Kidney (tissue), 14 donors: ENCODE measurements around the gene TPRG1. TPM values are rescaled to one million over a fixed set of nuclear protein-coding genes. Genes with fewer than 3 reads are reported as not detected.

Source experiments
- DNase-seq, 5 donors: peaks; one replicate each; pipeline ENCODE4 v3.0.0-alpha.2; 2013 to 2020
- FAIRE-seq: peaks from 2 replicates; lab custom pipeline; 2012; peaks lifted over from hg19 to GRCh38; lab: Jason Lieb, UNC
- H3K27ac ChIP-seq, 2 donors: one replicate each; pipeline ENCODE4 v1.7.0; 2013; ENCODE audit warnings: low read depth in 2 of 2, low read length in 2 of 2, inconsistent platforms in 1 of 2
- H3K27me3 ChIP-seq: one replicate; pipeline ENCODE4 v1.7.1; 2013; ENCODE audit warnings: low read length, inconsistent platforms; ENCODE audit not compliant: control insufficient read depth, insufficient read depth
- H3K36me3 ChIP-seq, 3 donors: one replicate each; pipeline versions ENCODE4 v1.7.0 to v1.7.1; 2013; ENCODE audit warnings: low read length in 3 of 3, control low read depth in 1 of 3, inconsistent platforms in 1 of 3; ENCODE audit not compliant: insufficient read depth in 3 of 3, control insufficient read depth in 2 of 3
- H3K4me1 ChIP-seq, 3 donors: one replicate each; pipeline versions ENCODE4 v1.7.0 to v1.7.1; 2013; ENCODE audit warnings: low read length in 3 of 3, inconsistent platforms in 1 of 3, low read depth in 1 of 3; ENCODE audit not compliant: control insufficient read depth in 2 of 3, insufficient read depth in 2 of 3
- H3K4me3 ChIP-seq, 3 donors: one replicate each; pipeline versions ENCODE4 v1.7.0 to v1.8.1; 2013; ENCODE audit warnings: low read length in 3 of 3, control low read depth in 1 of 3, inconsistent platforms in 1 of 3
- H3K9ac ChIP-seq, 3 donors: one replicate each; pipeline versions ENCODE4 v1.7.0 to v1.7.1; 2013; ENCODE audit warnings: low read length in 3 of 3, control low read depth in 1 of 3, inconsistent platforms in 1 of 3
- H3K9me3 ChIP-seq, 3 donors: one replicate each; pipeline versions ENCODE4 v1.7.0 to v1.7.1; 2013; ENCODE audit warnings: low read length in 3 of 3, control low read depth in 1 of 3, inconsistent platforms in 1 of 3; ENCODE audit not compliant: control insufficient read depth in 2 of 3, insufficient read depth in 1 of 3
- CTCF ChIP-seq: IDR thresholded peaks from 3 replicates; pipeline ENCODE4 v1.5.1; 2012; ENCODE audit warnings: mild to moderate bottlenecking, moderate library complexity, borderline replicate concordance; ENCODE audit not compliant: insufficient read depth; ENCODE audit errors: extremely low read depth
- intact Hi-C: fragments of 100-400 bp; cut with DNase I; formaldehyde crosslinking; loops from one replicate; pipeline ENCODE4 v1.11.1; 2022
- polyA plus RNA-seq: library from polyadenylated mRNA; stranded (reverse); fragments of 350-450 nt; fragmentation: Illumina TruSeq; extraction: RNeasy Lipid Tissue Mini Kit (QIAGEN cat#74804); gene quantifications from one replicate; pipeline ENCODE4 v1.2.3, GENCODE V29; 2014; ENCODE audit warnings: low read depth, low replicate concordance; ENCODE audit not compliant: insufficient read depth
- total RNA-seq: library from RNA; stranded (reverse); fragmentation: NEBNext Ultra II Directional; extraction: Animal tissue kit (Norgen Biotek cat#: 25700); gene quantifications from one replicate; pipeline ENCODE4 v1.2.1, GENCODE V29; 2021
- donor health status: control.
- donor health status: control.
- donor health status: control.
- donor health status: control.
- donor health status: control.
- donor health status: DM: yes; HTN: yes; CAD: no.
- donor health status: Normal renal cell carcinoma (clear cell type).

Gene TPRG1
- total and polyA plus RNA-seq, 2 donors from 2014 or later, result 0.37 to 2.7 TPM

DNA sequence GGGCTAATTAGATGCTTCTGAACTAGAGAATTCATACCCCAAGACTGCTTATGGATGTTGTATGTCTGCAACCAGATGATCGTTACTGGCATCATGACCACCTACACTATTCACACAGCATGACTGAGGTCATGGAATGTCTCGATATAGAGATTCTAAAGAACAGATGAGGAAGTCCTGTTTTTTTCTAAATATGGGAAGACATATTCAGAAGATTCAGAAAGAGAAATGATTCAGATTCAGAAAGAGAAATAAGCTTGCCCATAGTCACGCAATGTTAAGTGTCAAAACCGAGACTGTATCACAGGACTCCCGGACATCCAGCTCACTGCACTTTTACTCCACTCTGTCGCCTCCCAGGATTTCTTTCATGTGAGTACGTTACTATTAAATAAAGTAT, 136.2 kb downstream of the TPRG1 start:
- intact Hi-C loops, result no loop called here
- H3K4me1 ChIP-seq, result no peaks in the 10 kb centered on the region

GRCh38 chr3:189308608-189309007, 136.8 kb downstream of the TPRG1 start:
- no peak for TF ChIP-seq CTCF
- no peaks in the 10 kb centered on the region for H3K36me3 ChIP-seq
- intact Hi-C loops, result no loop called here

More for the DNA sequence above, 136.2 kb downstream of the TPRG1 start:
- FAIRE-seq, result no peak
- Histone ChIP-seq H3K9me3 (no peaks in the 10 kb centered on the region), H3K27ac (no peak overlapping the region), H3K36me3 (no peaks in the 10 kb centered on the region), H3K9ac (no peak overlapping the region), H3K4me3 (no peak overlapping the region), H3K27me3 (no peaks in the 10 kb centered on the region)
- TF ChIP-seq CTCF, result no peak
- DNase-seq, result no peak

GRCh38 chr3:189309400-189309975, 137.7 kb downstream of the TPRG1 start:
- Histone ChIP-seq H3K4me3 (no peak overlapping the region), H3K4me1 (no peaks in the 10 kb centered on the region), H3K36me3 (no peaks in the 10 kb centered on the region), H3K9me3 (no peaks in the 10 kb centered on the region), H3K27me3 (no peaks in the 10 kb centered on the region), H3K27ac (no peak overlapping the region), H3K9ac (no peak overlapping the region)
- no peak for TF ChIP-seq CTCF
- intact Hi-C loops, result no loop called here
- DNase-seq (no peak), FAIRE-seq (no peak)

More at GRCh38 chr3:189308608-189309007, 136.8 kb downstream of the TPRG1 start:
- Histone ChIP-seq H3K4me1 (no peaks in the 10 kb centered on the region), H3K4me3 (no peak overlapping the region), H3K27ac (no peak overlapping the region), H3K27me3 (no peaks in the 10 kb centered on the region), H3K9me3 (no peaks in the 10 kb centered on the region), H3K9ac (no peak overlapping the region)
- FAIRE-seq, result no peak
- no peak for DNase-seq

GRCh38 chr3:189311521-189311920, 139.8 kb downstream of the TPRG1 start:
- Histone ChIP-seq H3K9ac (no peak overlapping the region), H3K4me1 (no peaks in the 10 kb centered on the region), H3K9me3 (no peaks in the 10 kb centered on the region), H3K27ac (no peak overlapping the region), H3K27me3 (no peaks in the 10 kb centered on the region), H3K36me3 (no peaks in the 10 kb centered on the region), H3K4me3 (no peak overlapping the region)
- no peak for TF ChIP-seq CTCF
- no peak for FAIRE-seq
- intact Hi-C loops, result no loop called here
- DNase-seq, result no peak
